GM19438 (cell line): ENCODE data around the gene DNM2.
A peak's percentile ranks its signal among the peaks of the same experiment; 100 is the strongest.

ENCODE experiments used
- ATAC-seq: cut with Tn5 transposase; IDR thresholded peaks from one replicate; pipeline ENCODE4 v1.9.1; 2021; ENCODE audit warnings: low read depth; ENCODE audit not compliant: unreplicated experiment

The DNM2 gene

DNA sequence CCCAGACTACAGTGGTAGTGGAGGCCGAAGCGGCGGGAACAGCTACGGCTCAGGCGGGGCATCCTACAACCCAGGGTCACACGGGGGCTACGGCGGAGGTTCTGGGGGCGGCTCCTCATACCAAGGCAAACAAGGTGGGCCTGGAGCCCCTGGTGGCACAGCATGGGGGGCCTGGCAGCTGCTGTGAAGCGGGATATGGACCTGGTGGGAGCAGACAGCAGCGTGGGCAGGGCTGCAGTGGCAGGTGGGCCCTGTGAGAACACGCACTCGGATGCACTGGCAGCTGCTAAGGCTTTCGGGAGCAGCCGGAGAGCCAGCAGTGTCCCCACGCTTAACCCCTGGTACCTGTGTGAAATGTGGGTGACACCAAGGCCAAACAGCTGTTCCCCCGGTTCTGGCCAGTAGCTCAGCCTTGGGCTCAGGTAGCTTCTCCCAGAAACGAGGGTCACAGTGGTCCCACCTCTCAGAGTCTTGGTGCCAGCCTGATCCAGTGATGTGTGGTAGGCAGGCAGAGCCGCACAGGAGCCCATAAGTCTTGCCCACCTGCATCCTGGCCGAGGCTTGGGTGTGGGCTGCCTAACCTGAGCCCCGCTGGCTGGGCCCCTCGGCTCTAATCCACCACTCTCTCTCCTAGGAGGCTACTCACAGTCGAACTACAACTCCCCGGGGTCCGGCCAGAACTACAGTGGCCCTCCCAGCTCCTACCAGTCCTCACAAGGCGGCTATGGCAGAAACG lies 29.2 kb upstream of the DNM2 start:
- no peak for ATAC-seq

DNA sequence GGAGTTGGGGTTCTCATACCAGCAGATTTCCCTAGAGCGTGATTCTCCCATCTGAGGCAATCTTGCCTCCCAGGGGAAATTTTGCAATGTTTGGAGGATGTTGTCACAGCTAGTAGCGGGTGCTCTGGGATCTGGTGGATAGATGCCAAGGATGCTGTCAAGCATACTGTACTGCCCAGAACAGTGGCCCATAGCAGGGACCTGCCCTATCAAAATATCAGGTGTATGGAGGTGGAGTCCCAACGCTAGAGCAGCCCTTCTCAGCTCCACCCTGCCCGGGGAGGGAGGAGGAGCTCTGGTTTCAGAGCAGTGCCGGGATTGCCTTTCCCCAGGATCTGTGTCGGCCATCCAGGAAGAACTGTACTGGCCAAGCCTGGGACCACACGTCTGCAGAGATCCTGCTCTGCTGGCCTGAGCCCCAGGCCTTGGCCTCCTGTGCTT lies 27.5 kb upstream of the DNM2 start:
- ATAC-seq: no peak

DNA sequence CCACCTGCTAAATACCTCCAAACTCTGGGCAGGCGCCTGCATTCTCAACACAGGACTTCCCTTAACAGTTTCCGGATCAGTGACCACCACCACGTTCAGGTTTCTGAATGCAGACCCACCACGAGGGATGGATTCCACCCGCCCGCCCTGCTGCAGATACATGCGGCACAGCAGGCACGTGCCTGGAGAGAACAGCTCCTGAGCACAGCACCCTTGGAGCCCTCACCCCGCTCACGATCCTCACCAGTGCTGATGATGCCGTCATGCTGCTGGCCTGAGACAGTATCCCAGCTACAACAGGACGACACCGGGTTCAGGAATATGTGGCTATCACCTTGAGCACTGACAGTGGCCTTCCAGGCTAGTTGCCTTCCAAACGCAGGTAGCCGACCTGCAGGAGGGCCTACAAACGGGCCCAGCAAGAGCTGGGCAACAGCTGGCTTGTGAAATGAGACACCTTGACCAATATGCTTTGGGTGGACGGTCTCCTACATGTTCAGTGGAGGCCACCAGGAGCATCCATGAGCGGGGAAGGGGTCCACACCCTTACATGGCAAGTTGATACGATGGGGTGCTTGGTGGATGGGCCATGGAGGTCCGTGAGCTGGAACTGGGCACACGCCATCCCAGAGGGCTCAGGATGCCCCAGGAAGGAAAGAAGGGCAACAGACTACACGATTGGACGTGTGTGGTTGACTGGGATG lies 26.5 kb upstream of the DNM2 start:
- no peak for ATAC-seq

DNA sequence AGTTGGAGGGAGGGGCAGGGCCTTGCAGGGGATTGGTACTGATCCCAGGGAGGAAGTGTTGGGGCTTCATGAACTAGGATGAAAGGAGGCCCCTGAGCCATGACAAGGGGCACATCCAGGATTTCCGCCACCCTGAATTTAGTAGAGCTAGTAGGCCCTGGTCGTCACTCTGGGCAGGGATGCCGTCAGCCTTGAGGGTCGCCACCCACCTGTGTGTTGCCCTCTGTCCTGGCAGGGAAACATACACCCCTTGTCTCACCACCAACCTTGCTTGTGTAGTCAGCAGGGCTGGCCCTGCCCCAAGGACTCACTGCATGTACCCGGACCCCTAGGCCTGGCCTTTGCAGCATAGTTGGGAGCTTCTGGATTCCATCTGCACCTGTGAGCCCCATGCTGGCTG lies 26.0 kb upstream of the DNM2 start:
- no peak for ATAC-seq

DNA sequence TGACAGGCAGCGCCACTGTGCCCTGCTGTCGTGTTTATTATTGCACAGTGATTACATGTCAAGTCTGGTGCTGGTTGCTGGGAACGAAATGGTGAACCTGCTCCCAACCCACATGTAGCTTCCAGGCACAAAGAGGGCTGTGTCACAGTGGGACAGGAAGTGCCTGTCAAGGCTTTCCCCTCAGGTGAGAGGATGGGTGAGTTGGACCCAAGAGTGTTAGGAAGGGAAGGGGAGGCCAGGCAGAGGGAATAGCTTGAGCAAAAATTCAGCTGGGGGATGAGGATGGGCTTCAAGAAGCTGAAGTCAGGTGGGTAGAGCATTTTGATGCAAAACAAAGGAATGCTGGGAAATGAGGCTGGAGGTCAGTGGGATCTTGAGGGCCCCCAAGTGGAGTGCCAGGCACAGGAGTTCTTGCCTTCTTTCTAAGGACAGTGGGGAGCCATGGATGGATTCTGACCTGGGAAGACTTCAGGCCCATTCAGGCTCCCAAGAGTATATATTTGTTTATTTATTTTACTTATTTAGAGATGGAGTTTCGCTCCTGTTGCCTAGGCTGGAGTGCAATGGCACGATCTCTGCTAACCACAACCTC lies 25.1 kb upstream of the DNM2 start:
- ATAC-seq: no peak

DNA sequence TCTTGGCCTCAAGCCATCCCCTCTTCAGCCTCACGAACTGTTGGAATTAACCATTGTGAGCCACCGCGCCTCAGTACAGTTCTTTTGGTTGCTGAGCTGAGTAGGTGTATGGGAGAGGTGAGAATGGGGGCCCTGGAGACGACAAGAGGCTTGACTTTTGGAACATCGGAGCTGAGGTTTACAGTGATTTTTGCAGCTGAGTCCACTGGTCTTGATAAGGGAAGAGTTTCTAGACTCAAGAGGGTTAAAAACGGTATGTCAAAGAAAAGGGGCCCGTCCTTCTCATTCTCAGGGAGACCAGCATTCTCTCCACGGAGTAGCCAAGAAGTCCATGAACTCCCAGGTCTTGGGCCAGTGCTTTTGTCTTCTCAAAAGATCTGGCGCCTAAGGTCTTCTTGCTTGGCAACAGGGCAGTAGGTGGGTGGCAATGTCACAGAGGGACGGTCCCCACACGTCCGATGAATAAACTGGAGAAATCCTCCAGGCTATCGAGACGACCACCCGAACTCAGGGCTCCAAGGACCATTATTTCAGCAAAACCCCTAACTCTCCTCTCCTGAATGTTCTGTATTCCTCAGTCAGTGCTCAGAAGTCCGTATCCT lies 23.1 kb upstream of the DNM2 start:
- ATAC-seq: no peak

DNA sequence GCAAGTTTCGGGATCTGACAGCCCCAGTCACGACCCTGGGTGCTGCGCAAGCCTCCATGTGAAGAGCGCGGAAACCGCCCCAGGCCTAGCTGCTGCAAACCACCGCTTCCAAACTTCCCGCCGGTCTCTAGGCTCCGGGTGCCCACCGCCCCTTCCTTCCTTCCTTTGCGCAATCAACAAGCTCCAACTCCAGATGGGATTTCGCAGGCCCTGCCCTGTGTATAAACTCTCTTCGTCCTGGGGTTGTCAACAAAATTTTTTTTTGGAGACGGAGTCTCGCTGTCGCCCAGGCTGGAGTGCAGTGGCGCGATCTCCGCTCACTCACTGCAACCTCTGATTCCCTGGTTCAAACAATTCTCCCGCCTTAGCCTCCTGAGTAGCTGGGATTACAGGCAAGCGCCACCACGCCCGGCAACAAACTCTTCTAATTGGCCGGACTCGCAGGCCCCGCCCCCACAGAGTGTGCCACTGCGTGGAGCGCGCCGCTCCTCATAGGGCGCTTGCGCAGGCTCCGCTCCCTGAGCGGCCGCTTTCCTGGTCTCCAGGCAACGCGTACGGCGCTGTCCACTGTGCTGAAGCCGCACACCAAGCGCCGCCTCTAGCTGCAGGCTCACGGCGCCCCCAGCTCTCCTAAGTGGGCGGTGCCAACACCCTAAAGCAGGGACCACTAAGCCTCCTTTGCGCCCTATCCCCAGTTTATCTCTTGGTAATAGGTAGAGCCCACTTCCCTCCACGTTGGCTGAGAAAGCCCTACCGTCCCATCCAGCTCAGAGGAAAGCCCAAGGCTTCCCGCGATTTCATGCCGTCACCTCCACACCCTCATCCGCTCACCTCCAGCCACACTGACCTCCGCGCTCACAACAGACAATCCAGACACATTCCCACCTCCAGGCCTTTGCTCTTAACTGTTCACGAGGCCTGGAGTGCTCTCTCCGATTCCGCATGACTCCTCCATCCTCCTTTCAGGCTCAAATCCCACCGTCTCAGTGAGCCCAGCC lies 22.2 kb upstream of the DNM2 start:
- ATAC-seq: no peak

DNA sequence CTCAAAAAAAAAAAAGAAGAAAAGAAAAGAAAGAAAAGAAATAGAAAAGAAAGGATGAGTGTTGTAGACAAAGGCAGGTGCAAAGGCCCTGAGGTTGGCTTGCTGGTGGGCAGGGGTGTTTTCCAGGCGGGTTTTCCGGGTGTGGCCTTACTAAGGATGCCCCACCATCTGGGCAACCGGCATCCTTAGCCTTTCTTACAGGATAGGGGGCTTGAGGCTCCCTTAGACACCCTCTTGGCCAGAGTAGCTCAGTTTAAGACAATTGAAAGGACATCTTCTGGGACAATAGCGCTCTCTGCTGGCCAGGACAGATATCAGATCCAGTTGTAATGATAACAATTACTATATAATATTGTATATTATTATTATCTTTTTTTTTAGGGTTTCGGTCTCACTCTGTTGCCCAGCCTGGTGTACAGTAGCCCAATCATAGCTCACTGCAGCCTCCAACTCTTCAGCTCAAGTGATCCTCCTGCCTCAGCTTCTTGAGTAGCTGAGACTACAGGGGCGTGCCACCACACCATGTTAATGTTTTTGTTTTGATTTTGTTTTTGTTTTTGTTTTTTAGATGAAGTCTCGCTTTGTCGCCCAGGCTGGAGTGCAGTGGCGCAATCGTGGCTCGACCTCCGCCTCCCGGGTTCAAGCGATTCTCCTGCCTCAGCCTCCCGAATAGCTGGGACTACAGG lies 18.1 kb upstream of the DNM2 start:
- no peak for ATAC-seq

DNA sequence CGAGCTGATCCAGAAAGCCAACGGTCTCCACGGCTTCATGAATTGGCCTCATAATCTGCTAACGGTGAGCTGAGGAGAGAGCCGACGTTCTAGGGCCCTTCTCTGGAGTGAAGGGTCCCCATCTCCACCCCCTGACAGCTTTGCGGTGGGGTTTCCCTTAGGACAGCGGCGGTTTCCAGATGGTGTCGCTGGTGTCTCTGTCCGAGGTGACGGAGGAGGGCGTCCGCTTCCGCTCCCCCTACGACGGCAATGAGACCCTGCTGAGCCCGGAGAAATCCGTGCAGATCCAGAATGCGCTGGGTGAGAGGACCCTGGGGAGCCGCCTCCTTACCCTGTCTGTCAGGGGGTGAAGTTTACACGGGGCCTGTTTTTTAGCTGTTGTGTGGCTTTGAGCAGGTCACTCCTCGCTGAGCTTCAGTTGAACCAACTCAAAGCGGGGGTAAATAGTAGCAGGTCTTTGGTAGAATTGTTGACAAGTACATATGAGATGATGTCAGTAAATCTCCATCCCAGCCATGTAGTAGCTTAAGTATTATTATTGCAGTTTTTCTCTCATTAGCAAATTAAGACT lies 15.8 kb upstream of the DNM2 start:
- ATAC-seq: peak; percentile 24

DNA sequence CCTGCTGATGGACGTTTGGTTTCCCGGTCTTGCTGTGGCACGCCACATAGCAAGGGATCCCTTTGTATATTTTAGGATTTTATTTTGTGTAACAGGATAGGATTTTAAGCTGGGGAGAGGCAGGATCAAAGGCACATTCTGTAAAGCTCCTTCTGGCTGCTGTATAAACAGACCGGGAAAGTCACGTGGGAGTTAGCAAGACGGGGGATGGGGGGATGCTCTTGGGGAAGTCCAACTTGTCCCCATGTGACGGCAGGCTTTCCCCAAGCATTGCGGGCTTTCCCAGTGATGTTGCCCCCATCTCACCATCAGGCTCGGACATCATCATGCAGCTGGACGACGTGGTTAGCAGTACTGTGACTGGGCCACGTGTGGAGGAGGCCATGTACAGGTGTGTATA lies 10.9 kb upstream of the DNM2 start:
- no peak for ATAC-seq

DNA sequence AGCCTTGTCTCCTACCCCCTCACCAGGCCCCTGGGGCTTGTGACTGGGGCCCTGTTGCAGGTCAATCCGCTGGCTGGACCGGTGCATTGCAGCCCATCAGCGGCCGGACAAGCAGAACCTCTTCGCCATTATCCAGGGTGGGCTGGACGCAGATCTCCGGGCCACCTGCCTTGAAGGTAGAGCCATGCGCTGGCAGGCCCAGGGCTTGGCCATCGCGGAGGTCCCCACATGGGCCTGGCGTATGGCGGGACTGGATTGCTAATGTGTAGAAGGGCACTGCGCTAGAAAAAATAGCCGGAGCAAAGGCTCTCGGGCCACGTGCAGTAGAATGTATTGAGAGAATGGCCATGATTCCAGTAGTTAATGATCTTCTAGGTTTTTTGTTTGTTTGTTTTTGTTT lies 10.4 kb upstream of the DNM2 start:
- no peak for ATAC-seq

DNA sequence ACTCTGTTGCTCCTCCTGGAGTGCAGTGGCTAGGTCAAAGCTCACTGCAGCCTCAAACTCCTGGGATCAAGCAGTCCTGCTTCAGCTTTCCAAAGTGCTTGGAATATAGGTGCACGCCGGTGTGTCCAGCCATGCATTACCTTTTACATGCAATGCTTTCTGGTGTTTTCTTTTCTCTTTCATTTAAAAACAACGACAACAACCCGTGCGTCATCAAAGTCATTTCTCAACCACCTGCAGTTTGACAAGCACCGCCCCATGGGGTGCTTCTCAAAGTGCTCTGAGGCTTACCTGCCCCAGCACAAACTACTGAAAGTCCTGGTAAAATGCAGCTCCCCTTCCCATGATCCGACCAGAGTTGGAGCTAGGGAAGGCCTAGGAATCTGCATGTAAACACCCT lies 9.6 kb upstream of the DNM2 start:
- ATAC-seq: no peak

DNA sequence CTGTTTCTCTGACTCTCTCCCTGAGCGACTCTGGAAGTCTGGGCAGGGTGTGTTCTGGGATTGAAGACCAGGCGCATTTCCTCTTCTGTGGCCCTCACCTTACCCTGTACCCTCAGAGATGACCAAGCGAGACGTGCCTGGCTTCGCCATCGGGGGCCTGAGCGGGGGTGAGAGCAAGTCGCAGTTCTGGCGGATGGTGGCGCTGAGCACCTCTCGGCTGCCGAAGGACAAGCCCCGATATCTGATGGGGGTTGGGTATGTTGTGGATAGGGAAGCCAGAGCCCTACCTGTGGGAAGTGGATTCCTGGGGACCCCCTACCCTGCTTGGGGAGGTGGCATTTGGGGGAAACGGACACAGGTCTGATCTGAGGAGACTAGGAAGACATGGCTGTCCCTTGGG lies 5.8 kb upstream of the DNM2 start:
- no peak for ATAC-seq

DNA sequence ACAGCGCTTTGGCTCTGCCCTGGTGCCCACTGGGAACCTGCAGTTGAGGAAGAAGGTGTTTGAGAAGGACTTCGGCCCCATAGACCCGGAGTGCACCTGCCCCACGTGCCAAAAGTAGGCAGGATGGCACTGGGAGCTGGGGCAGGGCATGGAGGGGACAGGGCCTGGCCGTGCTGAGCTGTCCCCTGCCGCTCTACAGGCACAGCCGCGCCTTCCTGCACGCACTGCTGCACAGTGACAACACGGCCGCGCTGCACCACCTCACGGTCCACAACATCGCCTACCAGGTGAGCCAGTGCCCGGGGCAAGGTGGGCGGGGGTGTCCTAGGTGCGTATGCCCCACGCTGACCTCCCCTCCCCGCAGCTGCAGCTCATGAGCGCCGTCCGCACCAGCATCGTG lies 5.1 kb upstream of the DNM2 start:
- ATAC-seq: no peak

DNA sequence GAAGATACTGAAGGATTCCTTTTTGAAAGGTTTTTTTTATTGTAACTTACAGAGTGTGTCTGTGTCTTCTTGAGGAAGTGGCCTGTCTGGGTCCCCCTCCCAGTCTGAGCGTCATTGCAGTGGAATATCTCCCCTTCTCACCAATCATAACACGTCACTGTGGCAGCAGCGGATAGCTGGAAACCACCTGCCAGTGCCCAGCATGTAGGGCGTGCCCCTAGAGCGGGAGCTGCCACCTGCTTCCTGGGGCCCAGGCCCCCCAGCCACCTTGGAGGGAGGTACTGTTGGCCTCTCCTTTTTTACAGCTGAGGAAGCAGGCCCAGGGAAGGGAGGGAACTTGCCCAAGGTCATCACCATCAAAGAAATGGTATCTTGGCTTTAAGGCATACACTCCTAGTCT lies 4.6 kb upstream of the DNM2 start:
- ATAC-seq: no peak

DNA sequence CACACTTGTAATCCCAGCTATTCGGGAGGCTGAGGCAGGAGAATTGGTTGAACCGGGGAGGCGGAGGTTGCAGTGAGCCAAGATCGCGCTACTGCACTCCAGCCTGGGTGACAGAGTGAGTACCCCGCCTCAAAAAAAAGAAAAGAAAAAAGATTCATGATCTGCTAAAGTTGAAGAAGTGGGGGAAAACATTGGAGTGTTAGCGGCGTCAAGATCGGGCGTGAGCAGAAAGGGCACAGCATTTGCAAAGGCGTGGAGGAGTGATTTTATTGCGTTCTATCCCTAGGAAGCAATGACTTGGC lies 874 bp upstream of the DNM2 start:
- no peak for ATAC-seq

DNA sequence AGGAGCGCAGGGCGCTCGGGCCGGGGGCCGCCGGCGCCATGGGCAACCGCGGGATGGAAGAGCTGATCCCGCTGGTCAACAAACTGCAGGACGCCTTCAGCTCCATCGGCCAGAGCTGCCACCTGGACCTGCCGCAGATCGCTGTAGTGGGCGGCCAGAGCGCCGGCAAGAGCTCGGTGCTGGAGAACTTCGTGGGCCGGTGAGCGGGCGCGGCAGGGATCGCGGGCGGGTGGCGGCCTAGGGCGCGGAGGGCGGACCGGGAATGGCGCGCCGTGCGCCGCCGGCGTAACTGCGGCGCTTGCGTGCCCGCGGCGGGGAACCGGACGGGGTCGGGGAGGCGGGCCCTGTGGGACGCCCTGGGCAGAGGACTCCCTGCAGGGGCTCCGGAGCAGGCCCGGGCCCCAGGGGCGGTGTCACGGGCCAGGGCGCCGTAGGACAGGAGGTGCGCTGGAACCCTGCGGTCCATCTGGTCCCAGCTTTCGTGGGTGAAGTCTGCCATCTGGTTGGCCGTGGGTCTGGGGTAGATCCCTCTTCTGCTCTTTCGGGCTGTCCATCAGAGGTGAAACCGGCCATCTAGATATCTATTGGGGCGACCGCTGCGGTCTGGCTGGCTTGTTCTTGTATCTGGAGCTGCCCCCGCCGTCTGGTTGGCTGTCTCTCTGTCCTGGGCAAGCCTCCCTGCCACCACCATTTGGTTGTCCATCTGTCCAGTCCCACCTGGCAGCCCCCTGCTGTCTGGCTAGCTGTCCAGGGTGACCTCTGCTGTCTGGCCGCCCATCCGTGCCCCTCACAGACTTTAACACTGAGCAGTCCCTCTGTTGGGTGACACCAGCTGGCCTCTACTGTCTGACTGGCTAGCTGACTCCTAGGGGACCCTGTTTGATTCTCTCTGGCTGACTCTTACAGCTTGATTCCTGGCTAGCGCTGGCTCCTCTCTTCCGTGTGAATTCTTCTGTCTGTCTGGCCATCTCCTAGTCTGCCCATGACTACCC lies 622 bp downstream of the DNM2 start:
- ATAC-seq: no peak

DNA sequence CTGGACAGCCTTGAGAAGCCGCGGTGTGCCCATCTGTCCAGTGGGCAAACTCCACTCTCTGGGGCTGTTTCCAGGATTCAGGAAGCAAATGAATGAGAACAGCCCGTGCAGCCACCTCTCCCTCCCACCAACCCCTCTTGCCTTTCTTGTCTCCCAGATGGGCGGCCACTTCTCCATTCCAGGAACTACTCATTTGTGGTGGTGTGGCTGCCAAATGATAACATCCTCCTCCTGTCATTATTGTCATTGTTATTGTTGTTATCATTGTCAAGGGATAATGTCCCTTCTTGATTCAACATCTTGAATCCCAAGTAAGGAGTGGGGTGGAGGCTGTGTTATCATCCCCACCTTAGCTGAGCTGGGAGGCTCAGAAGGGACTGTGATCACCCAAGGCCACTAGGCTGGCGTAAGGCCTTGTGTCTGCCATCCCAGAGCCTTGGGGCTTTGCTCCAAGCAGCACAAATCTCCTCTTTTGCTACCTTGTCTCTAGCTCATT lies 1.6 kb downstream of the DNM2 start:
- ATAC-seq: no peak
